PC-3 (cell line): ENCODE results near the gene CD163L1. TPM values are rescaled to one million over a fixed set of nuclear protein-coding genes. Genes with fewer than 3 reads are reported as not detected.

Source experiments
- ATAC-seq: fragments of 200-7000 bp; cut with Tn5 transposase; 2 replicates; pipeline ENCODE4 v1.9.1; 2020; ENCODE audit warnings: mild to moderate bottlenecking, moderate library complexity
- BruUV-seq: library from RNA; stranded (reverse); fragments of 400-500 nt; replicated peaks from 2 replicates; lab custom pipeline; 2021; lab: Mats Ljungman, UMichigan
- CTCF ChIA-PET: fragments of 300-600 bp; sonication (Branson Sonifier 250); formaldehyde crosslinking; loops from one replicate; lab custom pipeline; 2022; ENCODE audit warnings: antibody characterized with exemption; lab: Charles Lee
- POLR2A ChIA-PET: fragments of 300-600 bp; sonication (Branson Sonifier 250); formaldehyde crosslinking; loops from one replicate; lab custom pipeline; 2022; ENCODE audit warnings: antibody characterized with exemption; ENCODE audit not compliant: unreplicated experiment; lab: Charles Lee
- DNase-seq: peaks from one replicate; pipeline ENCODE4 v3.0.0-alpha.2; 2015
- H2AFZ ChIP-seq: fragments of 300-600 bp; sonication (generic); 2 replicates; pipeline ENCODE4 v1.6.0; 2016; ENCODE audit warnings: antibody characterized with exemption, low read length
- H3F3A ChIP-seq: fragments of 300-600 bp; sonication (generic); one replicate; pipeline ENCODE4 v1.6.0; 2017; ENCODE audit warnings: antibody characterized with exemption, low read length, control low read depth, mild to moderate bottlenecking; ENCODE audit not compliant: unreplicated experiment
- H3K27ac ChIP-seq: fragments of 300-600 bp; sonication (generic); 2 replicates; pipeline ENCODE4 v1.5.1; 2016; ENCODE audit warnings: mild to moderate bottlenecking, low read length
- H3K27me3 ChIP-seq: fragments of 300-600 bp; sonication (generic); 2 replicates; pipeline ENCODE4 v1.6.1; 2016; ENCODE audit warnings: low read length, mixed read lengths
- H3K36me3 ChIP-seq: fragments of 300-600 bp; sonication (generic); 2 replicates; pipeline ENCODE4 v1.6.1; 2016; ENCODE audit warnings: low read depth, mixed run types, low read length, mixed read lengths
- H3K4me1 ChIP-seq: fragments of 300-600 bp; sonication (generic); 2 replicates; pipeline ENCODE4 v1.5.1; 2016; ENCODE audit warnings: low read length; ENCODE audit not compliant: insufficient read depth
- H3K4me2 ChIP-seq: fragments of 300-600 bp; sonication (generic); 2 replicates; pipeline ENCODE4 v1.6.0; 2016; ENCODE audit warnings: low read length
- H3K4me3 ChIP-seq: fragments of 300-600 bp; sonication (generic); 2 replicates; pipeline ENCODE4 v1.5.1; 2016; ENCODE audit warnings: mild to moderate bottlenecking, low read length, mixed read lengths
- H3K79me2 ChIP-seq: fragments of 300-600 bp; sonication (generic); 2 replicates; pipeline ENCODE4 v1.6.1; 2017; ENCODE audit warnings: low read length, mixed read lengths
- H3K9ac ChIP-seq: fragments of 300-600 bp; sonication (generic); 2 replicates; pipeline ENCODE4 v1.6.0; 2016; ENCODE audit warnings: mild to moderate bottlenecking, low read length
- H3K9me2 ChIP-seq: fragments of 300-600 bp; sonication (generic); replicated peaks from 2 replicates; pipeline ENCODE4 v1.6.1; 2016; ENCODE audit warnings: mixed run types, low read length, mixed read lengths
- H3K9me3 ChIP-seq: fragments of 300-600 bp; sonication (generic); 2 replicates; pipeline ENCODE4 v1.6.1; 2016; ENCODE audit warnings: low read length, mixed read lengths
- H4K20me1 ChIP-seq: fragments of 300-600 bp; sonication (generic); 2 replicates; pipeline ENCODE4 v1.6.1; 2016; ENCODE audit warnings: low read length, mixed read lengths
- CTCF ChIP-seq: fragments of 300-600 bp; sonication (generic); conservative IDR thresholded peaks from 2 replicates; pipeline ENCODE4 v1.5.1; 2017; ENCODE audit warnings: antibody characterized with exemption, low read depth, mild to moderate bottlenecking, low read length
- EZH2 ChIP-seq: fragments of 300-600 bp; sonication (generic); IDR thresholded peaks from one replicate; pipeline ENCODE4 v1.6.1; 2017; ENCODE audit warnings: antibody characterized with exemption, mild to moderate bottlenecking, low read length; ENCODE audit not compliant: unreplicated experiment
- EZH2phosphoT487 ChIP-seq: fragments of 300-600 bp; sonication (generic); IDR thresholded peaks from 2 replicates; pipeline ENCODE4 v1.6.1; 2018; ENCODE audit warnings: mild to moderate bottlenecking, antibody characterized with exemption, low read length, borderline replicate concordance
- intact Hi-C: fragments of 100-400 bp; cut with micrococcal nuclease; formaldehyde crosslinking; loops from 2 replicates; pipeline ENCODE4 v1.9.0; 2023
- total RNA-seq: library from RNA; depleted of rRNA; stranded (reverse); fragments of >200 nt; gene quantifications from 2 replicates; pipeline ENCODE4 v1.2.3, GENCODE V29; 2014

CD163L1 gene
- total RNA-seq, 1 experiment from 2014 or later = 0.66 TPM

DNA sequence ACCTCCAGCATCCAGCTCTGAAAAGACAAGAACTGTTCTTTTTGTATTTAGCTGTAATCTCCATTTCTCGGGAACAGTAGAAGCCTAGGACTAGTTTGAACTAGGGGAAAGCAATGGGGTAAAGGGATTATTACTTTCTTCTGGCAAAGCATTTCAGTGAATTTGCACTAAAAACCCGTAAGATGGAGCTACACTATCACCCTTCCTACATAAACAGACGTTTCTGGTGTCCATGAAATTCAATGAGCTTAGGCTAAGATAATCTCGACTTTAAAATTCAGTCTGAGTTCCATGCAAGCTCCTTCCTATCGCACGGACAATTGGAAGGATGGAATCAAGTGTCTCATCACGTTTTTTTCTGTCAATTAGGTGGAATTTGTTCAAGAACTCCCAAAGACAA is 116.0 kb downstream of the CD163L1 start:
- no peak overlapping the region for H3K4me2 ChIP-seq
- no peak overlapping the region for H3K9ac ChIP-seq
- DNase-seq (no peak), ATAC-seq (no peak)
- H3K9me2 ChIP-seq = no peaks in the 10 kb centered on the region
- H3K9me3 ChIP-seq = no peaks in the 10 kb centered on the region
- H3K4me3 ChIP-seq = no peak overlapping the region
- no peaks in the 10 kb centered on the region for H3K4me1 ChIP-seq
- H3K36me3 ChIP-seq = no peaks in the 10 kb centered on the region
- ChIA-PET CTCF (no interaction called here), POLR2A (no interaction called here)
- intact Hi-C loops = no loop called here
- BruUV-seq = no TSS peak
- peaks cover 28% of the 10 kb centered on the region for H3K27me3 ChIP-seq
- H2AFZ ChIP-seq = no peak overlapping the region
- H3F3A ChIP-seq = no peaks in the 10 kb centered on the region
- H3K27ac ChIP-seq = no peak overlapping the region
- no peak for TF ChIP-seq EZH2phosphoT487
- no peak for TF ChIP-seq CTCF
- TF ChIP-seq EZH2 = no peak
- H4K20me1 ChIP-seq = no peaks in the 10 kb centered on the region
- H3K79me2 ChIP-seq = no peaks in the 10 kb centered on the region

DNA sequence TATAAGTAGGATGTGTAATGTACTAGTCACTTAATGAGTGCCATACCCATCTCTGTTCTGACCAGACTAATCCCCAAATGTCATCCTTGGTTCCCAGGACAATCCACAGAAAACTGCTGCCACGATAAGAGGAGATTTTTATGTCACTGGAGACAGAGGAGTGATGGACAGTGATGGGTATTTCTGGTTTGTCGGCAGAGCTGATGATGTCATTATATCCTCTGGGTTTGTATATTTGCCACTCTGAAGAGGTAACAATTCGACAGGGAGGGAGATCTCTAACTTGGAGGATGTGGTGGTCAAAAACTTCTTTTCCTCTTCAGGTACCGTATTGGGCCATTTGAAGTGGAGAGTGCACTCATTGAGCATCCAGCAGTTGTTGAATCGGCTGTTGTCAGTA is 119.8 kb downstream of the CD163L1 start:
- Histone ChIP-seq H3K9me2 (no peaks in the 10 kb centered on the region), H3K9ac (no peak overlapping the region), H3K79me2 (no peaks in the 10 kb centered on the region), H3K36me3 (no peaks in the 10 kb centered on the region), H2AFZ (no peak overlapping the region), H3K4me2 (no peak overlapping the region), H4K20me1 (no peaks in the 10 kb centered on the region), H3K27ac (no peak overlapping the region), H3K4me3 (no peak overlapping the region), H3K27me3 (peaks cover 49% of the 10 kb centered on the region), H3F3A (no peaks in the 10 kb centered on the region), H3K9me3 (no peaks in the 10 kb centered on the region), H3K4me1 (no peaks in the 10 kb centered on the region)
- DNase-seq (no peak), ATAC-seq (no peak)
- intact Hi-C loops = no loop called here
- ChIA-PET CTCF (no interaction called here), POLR2A (no interaction called here)
- TF ChIP-seq EZH2 (no peak), EZH2phosphoT487 (no peak), CTCF (no peak)
- BruUV-seq = no TSS peak

DNA sequence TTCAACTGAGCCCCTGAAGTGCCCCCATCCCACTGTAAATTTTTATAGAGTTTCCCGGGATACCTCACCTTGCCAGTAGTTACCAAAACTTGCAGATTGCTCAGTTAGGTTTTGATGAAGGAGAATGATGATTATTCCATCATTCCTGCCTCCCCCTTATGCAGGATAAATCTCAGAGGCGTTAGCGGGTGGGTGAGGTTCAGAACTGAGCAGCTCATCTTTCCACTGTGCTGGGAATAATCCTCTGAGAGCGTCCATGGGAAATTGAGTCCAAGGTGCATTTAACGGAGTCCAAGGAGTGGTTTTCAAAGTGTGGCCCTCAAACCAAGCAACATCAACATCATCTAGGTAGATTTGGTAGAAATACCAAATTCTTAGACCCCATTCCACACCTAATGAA is 121.4 kb downstream of the CD163L1 start:
- no peak overlapping the region for H3K9ac ChIP-seq
- no peaks in the 10 kb centered on the region for H3K36me3 ChIP-seq
- H3K79me2 ChIP-seq = no peaks in the 10 kb centered on the region
- intact Hi-C loops = no loop called here
- no peaks in the 10 kb centered on the region for H4K20me1 ChIP-seq
- H2AFZ ChIP-seq = no peak overlapping the region
- TF ChIP-seq EZH2 (no peak), EZH2phosphoT487 (no peak), CTCF (no peak)
- DNase-seq (no peak), ATAC-seq (no peak)
- BruUV-seq = no TSS peak
- H3K27ac ChIP-seq = no peak overlapping the region
- H3K4me1 ChIP-seq = no peaks in the 10 kb centered on the region
- CTCF ChIA-PET = no interaction called here
- no peaks in the 10 kb centered on the region for H3F3A ChIP-seq
- H3K27me3 ChIP-seq = peaks cover 42% of the 10 kb centered on the region
- POLR2A ChIA-PET = no interaction called here
- H3K9me3 ChIP-seq = no peaks in the 10 kb centered on the region
- H3K9me2 ChIP-seq = no peaks in the 10 kb centered on the region
- no peak overlapping the region for H3K4me2 ChIP-seq
- no peak overlapping the region for H3K4me3 ChIP-seq
